ENCODE results near the gene P3H3.
"Not testable (repeated sequence)": the region's sequence is repeated elsewhere in the genome, so short reads cannot be mapped to it uniquely, and the experiment has no call there.

GRCh38 chr12:6886206-6886999 lies 58.2 kb downstream of the P3H3 start:
- TF ChIP-seq CTCF (IDR thresholded peaks at IDR 0.05 in 8 of 11, conservative IDR thresholded peaks at IDR 0.05 in 3 of 11); POLR2AphosphoS5 (IDR thresholded peaks at IDR 0.05); POLR2A (IDR thresholded peaks at IDR 0.05): not testable (repeated sequence)
